ENCODE results near the gene KLHL36. TPM values are rescaled to one million over a fixed set of nuclear protein-coding genes. Genes with fewer than 3 reads are reported as not detected.

Gene KLHL36
- total RNA-seq, 1 experiment from 2014 or later = 36.7 TPM

DNA sequence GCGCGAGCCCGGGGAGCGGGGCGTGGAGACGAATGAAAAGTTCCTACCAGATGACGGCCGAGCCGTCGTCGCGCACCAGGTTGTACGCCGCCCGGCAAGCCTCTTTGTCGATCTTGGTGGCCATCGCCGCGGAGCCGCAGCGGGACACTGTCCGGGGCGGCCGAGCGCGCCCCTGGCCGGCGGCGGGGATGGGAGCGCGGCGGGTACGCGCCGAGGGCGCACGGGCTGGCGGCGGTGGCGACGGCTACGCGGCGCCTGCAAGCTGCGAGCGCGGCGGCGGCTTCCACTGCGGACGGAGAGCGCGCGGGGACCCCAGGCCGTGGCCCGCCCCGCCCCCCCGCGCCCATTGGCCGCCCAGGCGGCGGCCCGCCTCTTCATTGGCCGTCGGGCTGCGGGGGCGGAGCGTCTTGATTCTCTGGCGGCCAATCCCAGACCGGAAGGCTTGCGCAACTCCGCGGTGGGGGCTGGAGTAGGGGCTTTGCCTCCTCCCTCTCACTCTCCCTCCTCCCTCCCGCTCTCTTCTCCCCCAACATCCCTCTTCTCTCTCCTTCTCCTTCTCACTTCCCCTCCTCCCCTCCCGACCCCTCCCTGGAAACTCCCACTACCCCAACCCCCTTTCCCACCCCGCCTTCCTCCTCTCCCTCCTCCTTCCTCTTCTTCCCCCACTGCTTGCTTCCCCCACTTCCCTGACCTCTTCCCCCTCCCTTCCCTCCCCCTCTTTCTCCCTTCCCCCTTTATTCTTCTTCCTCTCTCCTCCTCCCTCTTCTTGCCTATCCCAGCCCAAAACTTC lies 30.3 kb upstream of the KLHL36 start, which contains the start of gene COTL1:
COTL1 (minus strand) TSS at position 288 of the 790 bp plus-strand sequence; CDS start at position 124, 164 bp downstream.
- Histone ChIP-seq H3K9me3 (ENCODE audit: control insufficient read depth, low read depth, low read length) (no peaks in the 10 kb centered on the region), H3K18ac (ENCODE audit: insufficient read length, low read depth, low read length) (peak within 1 kb of the TSS; percentile 23), H2BK5ac (ENCODE audit: insufficient read length, low read length) (no peak within 1 kb of the TSS), H4K8ac (replicated peaks; ENCODE audit: insufficient read length, low read depth, low read length) (no peak within 1 kb of the TSS), H4K91ac (ENCODE audit: insufficient read length, low read depth, low read length) (no peak within 1 kb of the TSS), H3K56ac (ENCODE audit: insufficient read length, low read depth, low read length) (no peak within 1 kb of the TSS), H4K5ac (ENCODE audit: insufficient read length, low read depth, low read length) (no peak within 1 kb of the TSS), H3K14ac (ENCODE audit: insufficient read depth, low read length) (peak within 1 kb of the TSS; percentile 48), H3T11ph (ENCODE audit: low read length) (no peak within 1 kb of the TSS), H3K23ac (ENCODE audit: insufficient read length, low read depth, low read length) (no peak within 1 kb of the TSS), H2BK20ac (ENCODE audit: low read depth, low read length, poor library complexity, severe bottlenecking) (no peak within 1 kb of the TSS), H3K27me3 (ENCODE audit: insufficient read depth, low read length) (peaks cover 3% of the 10 kb centered on the region; the same call in 1 of the 2 replicates), H3K27ac (ENCODE audit: insufficient read length, low read depth, low read length) (no peak within 1 kb of the TSS), H2AFZ (ENCODE audit: low read length) (no peak within 1 kb of the TSS), H3K79me2 (ENCODE audit: insufficient read depth, low read length) (peaks cover 9% of the 10 kb centered on the region; the same call in 1 of the 2 replicates), H3K4me2 (ENCODE audit: insufficient read depth, insufficient read length, low read length) (peak within 1 kb of the TSS; percentile 81), H2BK15ac (ENCODE audit: low read depth, low read length) (no peak within 1 kb of the TSS; the same call in 1 of the 2 replicates), H3K9ac (ENCODE audit: extremely low read depth, insufficient read length, low read length) (peak within 1 kb of the TSS; percentile 1), H3K4me1 (ENCODE audit: insufficient read depth, low read length) (no peaks in the 10 kb centered on the region), H2BK12ac (ENCODE audit: insufficient read length, low read depth, low read length) (no peak within 1 kb of the TSS), H3K4ac (ENCODE audit: low read depth, low read length) (no peak within 1 kb of the TSS), H3K23me2 (ENCODE audit: insufficient read length, low read depth, low read length, poor library complexity, severe bottlenecking) (peaks cover 11% of the 10 kb centered on the region), H2BK120ac (ENCODE audit: low read depth, low read length, poor library complexity, severe bottlenecking) (no peak within 1 kb of the TSS), H3K79me1 (ENCODE audit: insufficient read depth, low read depth, low read length, poor library complexity, severe bottlenecking) (peaks cover 4% of the 10 kb centered on the region), H4K20me1 (ENCODE audit: control insufficient read depth, insufficient read depth, insufficient read length) (no peaks in the 10 kb centered on the region), H2AK5ac (ENCODE audit: insufficient read length, low read length) (no peak within 1 kb of the TSS)
- H3K36me3 Mint-ChIP-seq (ENCODE audit: insufficient read depth in 1 of 3, low read depth in 3 of 3) = peaks cover 2 to 7% (median 7%) of the 10 kb centered on the region in 3 experiments; a peak in 3 of 7 replicates
- TF ChIP-seq, protein P1, sequence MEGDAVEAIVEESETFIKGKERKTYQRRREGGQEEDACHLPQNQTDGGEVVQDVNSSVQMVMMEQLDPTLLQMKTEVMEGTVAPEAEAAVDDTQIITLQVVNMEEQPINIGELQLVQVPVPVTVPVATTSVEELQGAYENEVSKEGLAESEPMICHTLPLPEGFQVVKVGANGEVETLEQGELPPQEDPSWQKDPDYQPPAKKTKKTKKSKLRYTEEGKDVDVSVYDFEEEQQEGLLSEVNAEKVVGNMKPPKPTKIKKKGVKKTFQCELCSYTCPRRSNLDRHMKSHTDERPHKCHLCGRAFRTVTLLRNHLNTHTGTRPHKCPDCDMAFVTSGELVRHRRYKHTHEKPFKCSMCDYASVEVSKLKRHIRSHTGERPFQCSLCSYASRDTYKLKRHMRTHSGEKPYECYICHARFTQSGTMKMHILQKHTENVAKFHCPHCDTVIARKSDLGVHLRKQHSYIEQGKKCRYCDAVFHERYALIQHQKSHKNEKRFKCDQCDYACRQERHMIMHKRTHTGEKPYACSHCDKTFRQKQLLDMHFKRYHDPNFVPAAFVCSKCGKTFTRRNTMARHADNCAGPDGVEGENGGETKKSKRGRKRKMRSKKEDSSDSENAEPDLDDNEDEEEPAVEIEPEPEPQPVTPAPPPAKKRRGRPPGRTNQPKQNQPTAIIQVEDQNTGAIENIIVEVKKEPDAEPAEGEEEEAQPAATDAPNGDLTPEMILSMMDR (conservative IDR thresholded peaks at IDR 0.05) = no peak
- H3K4me3 Mint-ChIP-seq = peak within 1 kb of the TSS; percentile 91 to 97
- 100% methylated on average over 1 of the region's 76 CpGs for WGBS (ENCODE audit: extremely low coverage, insufficient read length, low lambda C conversion rate)
- no peaks in the 10 kb centered on the region for H3K9me3 Mint-ChIP-seq
- peaks cover 12% of the 10 kb centered on the region for H3K27me3 Mint-ChIP-seq (ENCODE audit: low read depth)
- H3K27ac Mint-ChIP-seq = peak within 1 kb of the TSS in 2 of 3 experiments; percentile 83 to 96; a peak in 4 of 7 replicates
- peak; percentile 95 for DNase-seq
- peaks cover 38 to 49% of the 10 kb centered on the region in 2 experiments for H3K4me1 Mint-ChIP-seq
